ENCODE results near the gene CAPN12.

Gene CAPN12

DNA sequence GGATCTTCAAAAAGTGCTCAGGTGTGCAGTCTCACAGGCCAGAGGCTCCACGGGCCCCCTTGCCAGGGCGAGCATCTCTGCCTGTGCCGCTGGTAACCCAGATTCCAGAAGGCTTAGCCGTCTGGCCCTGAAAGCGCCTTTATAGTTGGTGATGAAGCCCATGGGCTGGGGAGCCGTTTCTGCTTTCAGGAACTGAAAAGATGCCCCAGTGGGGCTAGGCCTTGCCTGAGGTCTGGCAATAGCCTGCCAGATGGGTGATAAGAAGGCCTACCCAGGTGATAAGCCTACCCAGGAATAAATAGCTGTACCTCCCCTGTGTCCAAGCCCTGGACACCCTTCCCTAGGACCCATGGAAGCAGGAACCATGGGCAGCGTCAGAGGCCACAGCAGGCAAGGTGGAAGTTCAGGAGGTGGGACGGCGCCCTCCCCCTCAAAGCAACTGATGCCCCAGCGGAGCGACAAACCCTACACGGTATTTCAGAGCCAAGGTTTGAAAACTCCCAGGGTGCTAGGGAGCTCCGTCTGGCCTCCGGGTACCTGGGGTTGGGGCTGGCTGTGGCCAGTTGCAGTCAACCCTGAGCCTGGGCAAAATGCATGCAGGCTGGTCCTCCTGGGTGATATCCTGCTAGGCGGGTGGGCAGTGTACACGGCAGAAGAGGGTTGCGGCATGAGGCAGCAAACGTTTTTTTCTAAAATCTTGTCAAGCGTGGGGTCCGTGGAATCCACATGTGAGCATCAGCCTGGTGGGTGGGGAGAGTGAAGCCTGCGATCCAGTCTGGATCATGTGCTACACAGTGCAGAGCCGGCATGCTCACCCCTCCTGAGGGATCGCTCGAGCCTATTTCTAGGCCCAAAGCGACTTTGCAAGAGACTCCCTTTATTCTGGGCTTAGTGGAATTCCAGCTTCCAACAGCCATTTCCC is 51.6 kb downstream of the CAPN12 start:
- DNase-seq, result no peak

GRCh38 chr19:38691938-38692457 is 52.3 kb downstream of the CAPN12 start:
- no peak for DNase-seq

DNA sequence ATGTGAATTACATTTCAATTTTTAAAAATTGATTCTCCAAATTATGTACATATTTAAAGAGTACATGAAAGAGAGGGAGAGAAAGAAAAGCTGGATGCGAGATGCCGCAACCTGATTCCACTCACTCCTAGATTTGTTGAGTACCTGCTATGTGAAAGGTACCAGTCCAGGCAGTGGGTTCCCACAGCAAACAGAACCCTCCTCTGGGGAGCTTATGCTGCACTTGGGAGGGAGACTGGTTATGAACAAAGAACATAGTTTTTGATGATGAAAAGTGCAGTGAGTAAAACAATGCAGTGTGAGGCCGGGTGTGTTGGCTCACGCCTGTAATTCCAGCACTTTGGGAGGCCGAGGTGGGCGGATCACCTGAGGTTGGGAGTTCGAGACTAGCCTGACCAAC is 53.4 kb downstream of the CAPN12 start:
- no peak for DNase-seq

- DNase-seq, result no peak
Measured at GRCh38 chr19:38690146-38690545, 54.1 kb downstream of the CAPN12 start.

GRCh38 chr19:38687837-38688378 is 56.4 kb downstream of the CAPN12 start:
- no peak for DNase-seq

DNA sequence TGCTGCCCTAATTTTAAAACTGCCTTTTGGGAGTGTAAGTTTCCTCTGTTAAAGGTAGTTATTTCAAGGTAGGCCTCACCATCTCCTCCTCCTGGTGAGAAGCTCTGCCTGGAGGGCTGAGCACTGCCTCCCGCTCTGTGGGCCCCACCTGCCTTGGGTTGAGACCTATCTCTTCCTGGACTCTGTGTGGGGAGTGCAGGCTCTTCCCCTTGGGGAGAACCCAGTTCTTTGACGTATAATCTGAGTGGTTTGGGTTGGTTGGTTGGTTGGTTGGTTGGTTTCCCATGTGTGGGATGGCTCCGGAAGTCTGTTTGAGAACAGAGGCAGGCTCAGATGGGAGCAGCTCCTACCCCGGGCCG is 57.8 kb downstream of the CAPN12 start:
- peak; percentile 36 for DNase-seq

DNA sequence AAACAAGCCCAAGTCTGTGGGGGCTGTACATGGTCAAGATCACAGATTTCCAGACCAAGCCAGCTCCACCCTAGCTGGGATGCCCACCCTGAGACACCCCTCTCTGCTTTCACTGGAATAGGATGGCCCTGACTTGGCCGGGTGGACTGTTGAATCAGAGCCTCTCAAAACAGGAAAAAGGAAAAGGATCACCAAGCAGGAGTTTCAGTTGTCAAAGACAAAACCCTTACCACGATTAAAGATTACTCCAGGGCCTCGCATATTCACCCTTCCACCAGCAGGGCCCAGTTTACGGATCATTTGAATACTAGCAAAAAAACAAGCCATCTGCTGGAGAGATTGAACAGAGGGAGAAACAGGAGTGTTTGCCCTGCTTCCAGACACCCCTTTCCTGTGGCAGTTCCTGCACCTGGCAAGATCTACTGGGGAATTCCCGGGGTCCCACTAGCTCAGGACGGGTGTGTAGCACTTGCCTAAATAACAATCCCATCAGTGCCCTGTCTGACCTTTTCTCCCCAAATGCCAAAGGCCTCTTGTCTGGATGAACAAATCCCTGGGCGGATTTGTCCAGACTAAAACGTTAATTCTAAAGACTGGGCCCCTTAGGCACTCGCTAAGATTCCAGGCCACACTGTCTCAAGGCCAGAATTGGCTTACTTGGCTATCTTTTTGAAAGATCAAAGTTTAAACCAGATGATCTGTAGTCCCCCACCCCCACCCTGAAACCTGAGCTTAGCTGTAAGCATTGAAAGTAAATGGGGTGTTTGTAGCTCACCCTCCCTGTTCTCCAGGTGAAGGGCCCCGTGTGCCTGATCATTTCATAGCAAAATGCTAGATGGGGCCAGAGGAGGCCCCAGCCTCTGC is 58.4 kb downstream of the CAPN12 start:
- DNase-seq, result no peak

DNA sequence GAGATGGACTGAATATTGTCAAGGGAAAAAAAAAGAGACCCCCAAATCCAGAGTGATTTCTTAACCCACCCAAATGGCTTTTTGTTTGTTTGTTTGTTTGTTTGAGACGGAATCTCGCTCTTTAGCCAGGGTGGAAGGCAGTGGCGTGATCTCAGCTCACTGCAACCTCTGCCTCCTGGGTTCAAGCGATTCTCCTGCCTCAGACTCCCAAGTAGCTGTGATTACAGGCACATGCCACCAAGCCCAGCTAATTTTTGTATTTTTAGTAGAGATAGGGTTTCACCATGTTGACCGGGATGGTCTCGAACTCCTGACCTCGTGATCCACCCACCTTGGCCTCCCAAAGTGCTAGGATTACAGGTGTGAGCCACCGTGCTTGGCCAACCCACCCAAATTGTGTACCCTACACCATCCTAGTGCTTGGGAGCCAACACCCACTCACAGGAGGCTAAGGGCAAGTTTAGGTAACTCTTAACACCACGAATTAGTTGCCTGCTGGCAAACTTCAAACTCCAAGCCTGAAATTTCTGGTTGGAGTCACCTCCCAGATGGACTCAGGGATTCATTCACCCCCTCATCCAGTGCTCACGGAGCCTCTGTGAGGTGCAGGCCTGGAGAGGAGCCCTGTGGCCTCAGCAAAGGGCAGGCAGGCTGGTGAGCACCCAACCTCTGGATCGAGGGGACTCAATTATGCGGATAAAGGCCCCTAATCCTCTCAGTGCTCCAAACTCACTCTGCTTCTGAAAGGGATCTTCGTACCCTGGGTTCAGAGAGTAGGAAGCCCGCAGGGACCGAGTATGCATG is 59.2 kb downstream of the CAPN12 start:
- DNase-seq, result no peak

DNA sequence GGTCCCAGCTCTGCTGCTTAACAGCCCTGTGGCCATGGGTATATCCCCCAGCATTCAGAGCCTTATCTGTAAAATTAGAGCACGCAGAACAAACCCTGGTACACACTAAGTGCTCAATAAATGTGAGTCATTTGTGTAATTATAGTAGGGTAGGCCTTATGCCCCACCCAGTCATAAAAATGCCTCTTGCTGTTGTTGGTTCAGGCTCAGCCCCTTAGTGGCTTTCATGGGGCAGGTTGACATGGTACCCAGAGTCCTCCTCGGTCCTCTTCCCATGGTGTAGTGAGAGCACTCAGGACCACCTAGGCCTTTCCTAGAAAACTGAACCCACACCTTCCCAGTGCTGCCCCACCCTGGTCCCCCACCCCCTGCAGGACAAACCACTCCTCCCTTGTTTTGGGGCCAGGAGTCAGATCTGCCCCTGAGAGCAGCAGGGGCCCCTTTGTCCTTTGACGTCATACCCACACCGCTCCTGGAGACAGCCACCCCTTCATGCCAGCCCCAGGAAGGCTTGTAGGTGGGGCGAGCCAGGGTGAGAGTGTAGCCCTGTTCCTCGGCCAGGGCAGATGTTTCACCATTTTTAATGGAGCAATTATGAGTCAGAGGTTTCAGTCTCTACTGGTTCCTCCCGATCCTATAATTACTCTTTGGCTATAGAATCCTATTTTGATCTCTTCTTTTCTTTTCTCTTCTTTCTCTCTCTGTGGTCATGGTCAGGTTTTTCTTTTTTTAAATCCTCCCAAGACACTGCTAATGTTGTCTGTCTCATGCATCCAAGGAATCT is 60.0 kb downstream of the CAPN12 start:
- peak; percentile 33 for DNase-seq

GRCh38 chr19:38683393-38684077 is 60.7 kb downstream of the CAPN12 start:
- peak; percentile 74 for DNase-seq

GRCh38 chr19:38682872-38683392 is 61.3 kb downstream of the CAPN12 start:
- no peak for DNase-seq

GRCh38 chr19:38682195-38682867 is 61.9 kb downstream of the CAPN12 start:
- DNase-seq, result no peak

Data from CD4-positive, alpha-beta T cell treated with Interleukin-4 for 4 hours (primary cell).